ENCODE measurements around the gene DSCAM.

DSCAM gene

DNA sequence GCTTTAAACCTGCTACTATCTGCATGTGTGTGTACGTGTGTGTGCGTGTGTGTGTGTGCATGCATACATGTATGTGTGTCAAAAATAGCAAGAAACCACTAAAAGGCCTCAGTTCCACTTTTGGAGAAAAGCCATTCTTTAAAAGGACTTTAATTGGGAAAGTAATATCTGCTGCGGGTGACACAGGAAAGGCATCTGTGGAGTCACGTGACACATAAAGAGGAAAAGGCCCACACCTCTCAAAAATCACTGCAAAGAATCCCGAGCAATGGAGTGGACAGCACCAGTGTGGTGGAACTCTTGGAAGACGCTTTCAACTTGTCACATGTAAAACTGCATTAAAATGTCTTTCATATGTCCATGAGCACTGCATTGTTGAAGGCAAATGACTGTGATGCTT is 63.6 kb downstream of the DSCAM start:
- Mint-ChIP-seq H3K36me3 (ENCODE audit: insufficient read depth) (no peaks in the 10 kb centered on the region), H3K9me3 (peaks cover 0 to 6% of the 10 kb centered on the region in 2 donors), H3K27ac (no peak overlapping the region), H3K4me1 (ENCODE audit: low read depth in 2 of 2) (no peaks in the 10 kb centered on the region), H3K4me3 (no peak overlapping the region), H3K27me3 (no peaks in the 10 kb centered on the region)
- ATAC-seq (replicated peaks) (no peak), DNase-seq (no peak)

DNA sequence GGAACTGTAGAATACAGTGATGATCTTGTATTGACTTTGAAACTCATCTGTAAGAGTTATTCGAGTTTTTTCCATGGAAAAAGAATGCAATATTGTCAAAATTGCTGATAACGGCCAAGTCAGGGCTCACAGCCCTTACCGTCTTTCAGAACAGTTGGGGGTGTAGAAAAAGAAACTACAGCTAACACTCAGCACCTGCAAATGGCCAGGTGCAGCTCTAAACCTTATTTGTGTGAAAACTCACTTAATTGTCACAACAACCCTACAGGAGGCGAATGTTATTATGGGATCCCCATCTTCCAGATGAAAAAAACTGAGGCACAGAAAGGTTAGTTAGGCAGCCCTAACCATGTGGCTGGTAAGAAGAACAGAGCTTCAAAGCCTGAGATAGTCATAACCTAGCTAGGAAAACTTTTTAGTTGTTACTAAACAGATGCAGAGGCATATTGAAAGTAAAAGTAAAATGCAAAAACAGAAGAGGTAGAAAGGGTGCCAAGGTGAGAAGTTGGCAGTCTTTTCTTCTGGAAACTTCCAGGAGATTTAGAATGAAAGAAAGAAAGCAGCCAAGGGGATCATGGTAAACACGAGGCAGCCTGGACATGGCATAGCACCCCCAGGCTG is 76.4 kb downstream of the DSCAM start:
- Mint-ChIP-seq H3K27me3 (no peaks in the 10 kb centered on the region), H3K27ac (no peak overlapping the region), H3K9me3 (peaks cover 0 to 2% of the 10 kb centered on the region in 2 donors), H3K36me3 (ENCODE audit: insufficient read depth) (no peaks in the 10 kb centered on the region), H3K4me1 (ENCODE audit: low read depth in 2 of 2) (no peaks in the 10 kb centered on the region), H3K4me3 (no peak overlapping the region)
- no peak for DNase-seq
- no peak for ATAC-seq (replicated peaks)

DNA sequence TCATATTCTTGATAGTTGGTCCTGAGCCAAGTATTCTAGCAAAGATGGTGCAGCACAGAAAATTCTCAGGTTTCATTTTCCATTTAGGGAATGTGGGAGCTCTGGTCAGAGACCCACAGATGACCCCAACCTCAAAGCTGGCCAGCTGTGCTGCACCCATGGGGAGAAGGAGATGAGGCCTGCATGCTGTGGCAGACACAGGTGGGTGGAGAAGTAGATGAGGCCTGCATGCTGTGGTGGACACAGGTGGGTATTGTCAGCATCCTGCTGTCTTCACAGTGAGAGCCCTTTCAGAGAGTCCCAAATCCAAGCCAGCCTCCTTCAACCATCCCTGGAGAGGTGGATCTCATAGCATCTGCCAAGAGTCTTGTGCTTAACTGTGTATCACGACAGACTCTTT is 77.7 kb downstream of the DSCAM start:
- Mint-ChIP-seq H3K27me3 (no peaks in the 10 kb centered on the region), H3K4me3 (no peak overlapping the region), H3K36me3 (ENCODE audit: insufficient read depth) (no peaks in the 10 kb centered on the region), H3K27ac (no peak overlapping the region), H3K9me3 (peaks cover 0 to 2% of the 10 kb centered on the region in 2 donors), H3K4me1 (ENCODE audit: low read depth in 2 of 2) (no peaks in the 10 kb centered on the region)
- ATAC-seq (replicated peaks): no peak
- no peak for DNase-seq

DNA sequence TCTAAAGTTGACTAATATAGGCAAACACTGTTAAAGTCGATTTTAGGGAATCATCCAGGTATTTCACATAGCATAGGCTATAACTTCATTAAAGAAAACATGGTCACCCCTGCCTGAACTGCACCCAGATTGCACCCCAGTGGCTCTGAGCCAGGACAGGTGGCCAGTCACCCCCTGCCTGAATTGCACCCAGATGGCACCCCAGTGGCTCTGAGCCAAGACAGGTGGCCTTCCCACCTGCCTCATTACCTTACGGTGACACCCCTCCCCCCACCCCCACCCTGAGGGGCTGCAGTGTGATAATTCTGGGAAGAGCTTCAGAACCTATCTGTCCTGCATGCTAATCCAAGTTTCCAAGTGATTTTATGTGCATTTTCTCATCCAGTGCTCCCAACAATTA is 78.9 kb downstream of the DSCAM start:
- ATAC-seq (replicated peaks) (no peak), DNase-seq (no peak)
- no peaks in the 10 kb centered on the region for H3K36me3 Mint-ChIP-seq (ENCODE audit: insufficient read depth)
- peaks cover 0 to 3% of the 10 kb centered on the region in 2 donors for H3K9me3 Mint-ChIP-seq
- no peak overlapping the region for H3K4me3 Mint-ChIP-seq
- no peak overlapping the region for H3K27ac Mint-ChIP-seq
- H3K4me1 Mint-ChIP-seq (ENCODE audit: low read depth in 2 of 2): no peaks in the 10 kb centered on the region
- no peaks in the 10 kb centered on the region for H3K27me3 Mint-ChIP-seq

DNA sequence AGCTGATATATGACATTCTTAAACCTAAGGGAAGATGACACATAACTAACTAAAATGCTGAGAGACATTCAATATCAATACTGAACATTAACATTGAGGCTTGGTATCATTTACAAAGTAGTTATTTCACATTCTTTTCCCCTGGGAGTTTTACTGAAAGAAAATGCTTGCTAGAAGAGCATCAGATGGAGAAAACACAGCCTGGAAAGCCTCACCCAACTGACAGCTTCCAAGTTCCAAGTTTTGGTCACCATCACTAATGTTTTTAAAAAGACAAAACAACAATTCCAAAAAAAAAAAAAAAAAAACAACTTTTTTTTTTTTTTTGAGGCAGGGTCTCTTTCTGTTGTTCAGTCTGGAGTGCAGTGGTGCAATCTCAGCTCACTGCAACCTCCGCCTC is 80.6 kb downstream of the DSCAM start:
- Mint-ChIP-seq H3K27ac (no peak overlapping the region), H3K9me3 (peaks cover 0 to 3% of the 10 kb centered on the region in 2 donors), H3K4me3 (no peak overlapping the region), H3K27me3 (no peaks in the 10 kb centered on the region), H3K36me3 (ENCODE audit: insufficient read depth) (no peaks in the 10 kb centered on the region), H3K4me1 (ENCODE audit: low read depth in 2 of 2) (no peaks in the 10 kb centered on the region)
- DNase-seq (no peak), ATAC-seq (replicated peaks) (no peak)

DNA sequence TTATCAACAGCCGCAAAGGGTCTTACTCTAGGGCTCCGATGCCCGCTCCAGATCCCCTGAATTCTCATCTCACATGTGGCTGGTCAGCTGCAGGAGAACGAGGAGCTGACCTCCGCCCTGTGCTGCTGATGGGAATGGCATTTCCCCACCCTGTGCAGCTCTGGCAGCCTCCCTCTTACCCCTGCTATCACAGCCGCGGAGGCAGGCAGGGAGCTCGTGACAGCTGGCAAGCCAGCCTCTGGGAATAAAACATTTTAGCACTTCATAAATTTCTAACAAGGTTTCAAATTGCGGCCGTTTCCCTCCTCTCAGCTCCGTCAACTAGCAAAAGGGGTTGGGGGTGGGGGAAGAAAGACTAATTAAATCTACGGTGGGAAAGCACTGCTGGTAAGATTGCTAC is 81.1 kb downstream of the DSCAM start:
- peaks cover 0 to 3% of the 10 kb centered on the region in 2 donors for H3K9me3 Mint-ChIP-seq
- H3K27me3 Mint-ChIP-seq: no peaks in the 10 kb centered on the region
- ATAC-seq (replicated peaks) (no peak), DNase-seq (no peak)
- H3K4me3 Mint-ChIP-seq: no peak overlapping the region
- H3K4me1 Mint-ChIP-seq (ENCODE audit: low read depth in 2 of 2): no peaks in the 10 kb centered on the region
- no peak overlapping the region for H3K27ac Mint-ChIP-seq
- no peaks in the 10 kb centered on the region for H3K36me3 Mint-ChIP-seq (ENCODE audit: insufficient read depth)

DNA sequence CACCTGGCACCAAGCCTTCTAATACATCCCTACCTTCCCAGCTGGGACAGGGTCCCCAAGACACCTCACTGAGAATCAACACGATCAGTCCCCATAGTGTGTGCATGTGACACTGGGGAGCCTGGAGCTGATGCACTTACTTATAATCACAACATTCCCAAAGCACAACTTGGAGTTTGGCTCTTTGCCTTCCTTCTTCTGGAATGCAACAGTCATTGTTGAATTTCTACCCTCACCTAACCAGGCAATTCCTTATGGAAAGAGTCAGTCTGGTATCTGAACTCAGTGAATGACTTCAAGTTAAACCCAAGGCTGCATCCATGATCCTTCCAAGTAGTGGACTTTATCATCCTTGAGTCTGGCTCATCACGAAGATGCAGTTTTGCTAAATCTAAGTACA is 86.1 kb downstream of the DSCAM start:
- Mint-ChIP-seq H3K9me3 (peaks cover 8 to 10% of the 10 kb centered on the region in 2 donors), H3K27ac (no peak overlapping the region), H3K4me3 (no peak overlapping the region), H3K4me1 (ENCODE audit: low read depth in 2 of 2) (no peaks in the 10 kb centered on the region), H3K27me3 (no peaks in the 10 kb centered on the region), H3K36me3 (ENCODE audit: insufficient read depth) (no peaks in the 10 kb centered on the region)
- DNase-seq (no peak), ATAC-seq (replicated peaks) (no peak)

DNA sequence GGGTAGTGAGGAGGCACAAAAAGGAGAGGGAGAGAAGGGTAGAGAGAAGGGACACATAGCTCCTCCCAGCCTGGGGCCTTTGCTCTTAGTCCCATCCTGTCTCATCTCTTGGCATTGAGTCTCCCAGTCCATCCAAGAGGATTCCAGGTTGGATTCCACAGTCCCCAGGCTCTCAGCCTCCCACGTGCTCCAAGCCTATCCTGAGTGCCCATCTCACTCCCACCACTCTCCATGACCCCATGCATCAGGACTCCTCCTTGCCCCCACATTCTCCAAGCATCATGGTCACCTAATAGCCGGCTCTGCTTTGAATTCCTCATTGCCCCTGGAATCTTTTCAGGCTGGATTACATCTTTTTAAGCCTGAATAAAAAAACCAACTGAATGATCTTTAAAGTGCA is 87.9 kb downstream of the DSCAM start:
- Mint-ChIP-seq H3K4me3 (no peak overlapping the region), H3K27me3 (no peaks in the 10 kb centered on the region), H3K4me1 (ENCODE audit: low read depth in 2 of 2) (no peaks in the 10 kb centered on the region), H3K9me3 (peaks cover 14% of the 10 kb centered on the region in 2 donors), H3K36me3 (ENCODE audit: insufficient read depth) (no peaks in the 10 kb centered on the region), H3K27ac (no peak overlapping the region)
- no peak for DNase-seq
- ATAC-seq (replicated peaks): no peak

DNA sequence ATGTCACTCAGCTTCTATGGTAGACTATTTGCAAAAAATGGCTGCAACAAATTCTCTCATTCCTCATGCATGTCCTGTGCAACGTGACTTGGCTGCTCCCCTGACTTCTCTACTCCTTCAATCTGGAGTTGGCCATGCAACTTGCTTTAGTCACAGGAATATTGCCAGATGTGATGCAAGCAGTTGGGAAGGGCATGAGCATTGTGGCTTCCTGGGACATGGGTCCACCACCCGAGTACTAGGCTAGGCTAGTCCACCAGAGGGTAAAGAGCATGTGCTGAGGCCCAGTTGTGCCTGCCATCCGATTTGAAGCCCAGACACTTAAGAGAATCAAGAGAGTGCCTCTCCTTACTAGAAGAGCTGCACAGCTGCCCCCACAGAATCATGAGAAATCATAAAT is 89.6 kb downstream of the DSCAM start:
- no peak for DNase-seq
- Mint-ChIP-seq H3K4me3 (no peak overlapping the region), H3K9me3 (peaks cover 13 to 14% of the 10 kb centered on the region in 2 donors), H3K27ac (no peak overlapping the region), H3K36me3 (ENCODE audit: insufficient read depth) (no peaks in the 10 kb centered on the region), H3K4me1 (ENCODE audit: low read depth in 2 of 2) (no peaks in the 10 kb centered on the region), H3K27me3 (no peaks in the 10 kb centered on the region)
- ATAC-seq (replicated peaks): no peak

DNA sequence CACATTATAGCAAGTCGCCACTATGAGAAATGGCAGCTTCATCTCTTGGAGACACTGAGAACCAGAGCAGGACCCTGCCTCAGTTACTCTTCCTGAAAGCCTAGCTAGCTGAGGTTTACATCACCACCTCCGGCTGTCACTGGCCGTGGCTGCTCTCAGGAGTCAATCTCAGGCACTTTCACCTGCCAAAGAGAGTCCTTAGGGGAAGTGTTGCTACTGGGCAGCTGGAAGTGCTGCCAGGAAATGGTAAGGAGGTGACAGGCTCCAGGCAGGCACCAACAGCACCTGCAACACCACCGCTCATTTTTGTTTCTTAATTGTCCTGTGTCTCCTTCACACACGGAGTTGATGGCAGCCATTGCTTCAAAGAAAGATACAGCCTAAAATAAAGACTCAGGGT is 92.5 kb downstream of the DSCAM start:
- H3K27ac Mint-ChIP-seq: no peak overlapping the region
- no peak for DNase-seq
- ATAC-seq (replicated peaks): no peak
- no peaks in the 10 kb centered on the region for H3K4me1 Mint-ChIP-seq (ENCODE audit: low read depth in 2 of 2)
- no peaks in the 10 kb centered on the region for H3K36me3 Mint-ChIP-seq (ENCODE audit: insufficient read depth)
- H3K4me3 Mint-ChIP-seq: no peak overlapping the region
- H3K27me3 Mint-ChIP-seq: no peaks in the 10 kb centered on the region
- peaks cover 11 to 13% of the 10 kb centered on the region in 2 donors for H3K9me3 Mint-ChIP-seq

DNA sequence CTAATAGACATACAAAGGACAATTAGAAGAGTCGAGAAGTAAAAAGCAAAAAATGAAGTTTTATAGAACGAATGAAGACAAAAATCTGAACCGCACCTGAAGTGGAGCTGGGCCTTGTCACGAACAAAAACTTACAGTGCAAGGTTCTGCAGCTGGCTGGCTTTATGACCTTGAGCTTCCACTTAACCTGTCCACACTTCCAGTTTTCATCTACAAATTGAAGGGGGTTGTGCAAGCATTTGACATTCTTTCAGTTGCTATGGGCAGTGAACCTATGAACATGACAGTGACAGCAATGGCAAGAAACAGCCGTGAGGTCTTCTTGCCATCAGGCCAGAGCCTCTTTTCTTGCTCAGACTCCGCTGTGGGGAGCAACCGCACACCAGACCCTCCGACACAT is 93.2 kb downstream of the DSCAM start:
- Mint-ChIP-seq H3K4me1 (ENCODE audit: low read depth in 2 of 2) (no peaks in the 10 kb centered on the region), H3K27me3 (no peaks in the 10 kb centered on the region), H3K36me3 (ENCODE audit: insufficient read depth) (no peaks in the 10 kb centered on the region), H3K4me3 (no peak overlapping the region), H3K9me3 (peaks cover 7 to 10% of the 10 kb centered on the region in 2 donors), H3K27ac (no peak overlapping the region)
- DNase-seq (no peak), ATAC-seq (replicated peaks) (no peak)

DNA sequence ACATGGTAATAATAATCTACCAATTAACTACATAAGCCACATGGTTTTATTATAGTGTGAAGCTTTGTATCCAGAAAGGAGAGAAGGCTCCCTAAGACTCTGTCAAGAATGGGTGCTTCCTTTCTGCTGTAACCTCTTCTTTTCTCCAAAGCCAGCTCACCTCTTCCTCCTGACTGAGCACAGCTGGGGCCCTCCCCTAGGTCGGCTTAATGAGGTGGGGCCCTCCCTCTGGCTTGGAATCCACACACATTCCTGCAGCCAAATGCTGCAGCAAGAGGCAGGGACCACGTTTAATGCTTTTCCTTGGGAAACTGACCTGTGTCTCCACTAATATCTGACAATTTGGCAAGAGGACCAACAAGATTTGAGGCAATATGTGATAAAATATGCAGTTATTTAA is 94.8 kb downstream of the DSCAM start:
- no peaks in the 10 kb centered on the region for H3K27me3 Mint-ChIP-seq
- H3K27ac Mint-ChIP-seq: no peak overlapping the region
- ATAC-seq (replicated peaks) (no peak), DNase-seq (no peak)
- H3K9me3 Mint-ChIP-seq: peaks cover 7 to 8% of the 10 kb centered on the region in 2 donors
- no peaks in the 10 kb centered on the region for H3K36me3 Mint-ChIP-seq (ENCODE audit: insufficient read depth)
- H3K4me1 Mint-ChIP-seq (ENCODE audit: low read depth in 2 of 2): no peaks in the 10 kb centered on the region
- H3K4me3 Mint-ChIP-seq: no peak overlapping the region

DNA sequence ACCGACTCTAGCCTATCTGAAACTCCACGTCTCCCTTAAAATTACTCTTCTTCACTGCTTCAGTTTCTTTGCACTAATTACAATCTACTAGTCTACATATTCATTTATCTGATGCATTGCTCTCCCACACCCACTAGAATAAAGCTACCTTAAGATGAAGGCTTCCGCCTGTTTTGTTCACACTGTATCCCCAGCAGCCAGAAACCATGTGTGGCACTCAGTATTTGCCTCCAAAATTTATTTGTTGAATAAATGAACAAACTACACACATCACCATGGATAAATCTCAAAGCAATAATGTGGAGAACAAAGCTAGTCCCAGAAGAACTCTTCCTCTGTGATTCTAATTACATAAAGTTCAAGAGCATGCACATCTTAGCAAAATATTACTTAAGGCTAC is 95.7 kb downstream of the DSCAM start:
- DNase-seq (no peak), ATAC-seq (replicated peaks) (no peak)
- no peaks in the 10 kb centered on the region for H3K4me1 Mint-ChIP-seq (ENCODE audit: low read depth in 2 of 2)
- peaks cover 6 to 7% of the 10 kb centered on the region in 2 donors for H3K9me3 Mint-ChIP-seq
- H3K36me3 Mint-ChIP-seq (ENCODE audit: insufficient read depth): no peaks in the 10 kb centered on the region
- H3K27me3 Mint-ChIP-seq: no peaks in the 10 kb centered on the region
- no peak overlapping the region for H3K4me3 Mint-ChIP-seq
- H3K27ac Mint-ChIP-seq: no peak overlapping the region

DNA sequence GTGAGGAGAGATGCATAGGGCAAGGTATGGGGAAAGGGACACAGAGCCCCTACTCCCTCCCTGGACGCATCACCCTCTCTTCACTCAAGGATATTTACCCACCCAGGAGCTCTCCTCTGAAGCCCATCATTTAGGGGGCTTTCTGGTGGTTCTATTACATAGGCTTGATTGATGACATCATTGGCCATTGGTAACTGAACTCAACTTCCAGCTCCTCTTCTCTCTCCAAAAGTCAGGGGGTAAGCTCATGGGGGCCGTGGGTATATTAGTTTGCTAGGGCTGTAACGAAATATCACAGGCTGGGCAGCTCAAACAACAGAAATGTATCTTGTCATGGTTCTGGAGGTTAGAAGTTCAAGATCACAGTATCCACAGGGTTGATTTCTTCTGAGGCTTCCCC is 110.8 kb downstream of the DSCAM start:
- H3K27ac Mint-ChIP-seq: no peak overlapping the region
- no peak for ATAC-seq (replicated peaks)
- H3K27me3 Mint-ChIP-seq: no peaks in the 10 kb centered on the region
- DNase-seq: no peak
- H3K9me3 Mint-ChIP-seq: peaks cover 10 to 12% of the 10 kb centered on the region in 2 donors
- no peak overlapping the region for H3K4me3 Mint-ChIP-seq
- H3K36me3 Mint-ChIP-seq (ENCODE audit: insufficient read depth): no peaks in the 10 kb centered on the region
- H3K4me1 Mint-ChIP-seq (ENCODE audit: low read depth in 2 of 2): no peaks in the 10 kb centered on the region

DNA sequence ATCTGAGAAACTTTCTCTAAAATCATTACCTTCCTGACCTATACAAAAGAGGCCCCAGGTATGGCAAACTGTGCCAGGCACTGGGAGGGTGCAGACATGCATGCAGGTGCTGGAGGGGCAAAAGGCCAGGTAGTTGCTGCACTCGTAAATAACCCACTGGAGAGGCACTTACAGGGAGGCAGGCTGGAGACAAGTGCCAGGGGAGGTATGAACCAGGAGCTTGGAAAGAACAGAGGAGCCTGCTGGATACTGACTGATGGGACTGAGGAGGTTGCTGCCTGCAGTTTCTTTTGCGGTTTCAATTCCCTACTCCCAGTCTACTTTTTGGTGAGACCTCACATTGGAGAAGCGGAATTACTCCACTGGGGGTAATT is 113.9 kb downstream of the DSCAM start:
- Mint-ChIP-seq H3K36me3 (ENCODE audit: insufficient read depth) (no peaks in the 10 kb centered on the region), H3K9me3 (peaks cover 6 to 15% of the 10 kb centered on the region in 2 donors), H3K4me3 (no peak overlapping the region), H3K27ac (no peak overlapping the region), H3K27me3 (no peaks in the 10 kb centered on the region), H3K4me1 (ENCODE audit: low read depth in 2 of 2) (no peaks in the 10 kb centered on the region)
- no peak for ATAC-seq (replicated peaks)
- no peak for DNase-seq

All from effector memory CD8-positive, alpha-beta T cell (primary cell).